K562 (cell line): ENCODE measurements around the gene EPB41L3. TPM values are rescaled to one million over a fixed set of nuclear protein-coding genes. Genes with fewer than 3 reads are reported as not detected.

ENCODE experiments used
- CBFA2T3 ChIP-seq: fragments of 450-650 bp; IDR thresholded peaks from 2 replicates; pipeline ENCODE4 v1.6.1; 2017
- CTCF ChIP-seq, 3 experiments: IDR thresholded peaks in 2 of 3; conservative IDR thresholded peaks in 1 of 3; 2 replicates each; pipeline ENCODE4 v1.5.1; 2011 to 2012; ENCODE audit warnings: low read length in 3 of 3, mild to moderate bottlenecking in 3 of 3, control low read depth in 2 of 3, improper control_type of control experiment in 1 of 3, inconsistent platforms in 1 of 3, low read depth in 1 of 3, mixed read lengths in 1 of 3, moderate library complexity in 1 of 3; ENCODE audit not compliant: insufficient read depth in 2 of 3
- DLX4 ChIP-seq: fragments of 250-450 bp; sonication (Bioruptor Pico); IDR thresholded peaks from 2 replicates; pipeline ENCODE4 v1.6.1; 2021; ENCODE audit warnings: mild to moderate bottlenecking
- FOXJ2 ChIP-seq: fragments of 200-800 bp; sonication (Bioruptor generic); IDR thresholded peaks from 2 replicates; pipeline ENCODE4 v1.6.1; 2016; ENCODE audit warnings: missing genetic modification characterization, missing compliant biosample characterization
- GTF3C2 ChIP-seq: IDR thresholded peaks from 3 replicates; pipeline ENCODE4 v1.6.1; 2011; ENCODE audit warnings: borderline replicate concordance, mild to moderate bottlenecking, moderate library complexity; ENCODE audit not compliant: insufficient read length; ENCODE audit errors: extremely low read depth
- NCOA1 ChIP-seq: fragments of 450-650 bp; IDR thresholded peaks from 2 replicates; pipeline ENCODE4 v1.6.1; 2016; ENCODE audit warnings: low read depth
- ZNF174 ChIP-seq: fragments of 250-450 bp; sonication (Bioruptor Pico); IDR thresholded peaks from 2 replicates; pipeline ENCODE4 v1.4.0; 2020; ENCODE audit warnings: mild to moderate bottlenecking
- ZNF589 ChIP-seq: fragments of 200-800 bp; sonication (Bioruptor generic); IDR thresholded peaks from 2 replicates; pipeline ENCODE4 v1.6.1; 2016; ENCODE audit warnings: low read depth, missing genetic modification characterization, missing compliant biosample characterization
- ZZZ3 ChIP-seq: fragments of 450-650 bp; IDR thresholded peaks from 2 replicates; pipeline ENCODE4 v1.6.1; 2016; ENCODE audit warnings: antibody characterized with exemption, mild to moderate bottlenecking, moderate library complexity
- polyA plus RNA-seq, 8 experiments: library from polyadenylated mRNA; depleted of rRNA in 4 of 8; stranded (reverse) in 5 of 8; unstranded in 3 of 8; fragments of >200 nt; fragmentation: Nextera tagmentation in 2 of 8; fragmentation: Illumina TruSeq in 1 of 8; extraction: Ambion mirVana in 2 of 8; extraction: Trizol in 1 of 8; gene quantifications; 2 replicates each; pipeline versions ENCODE4 v1.2.1 to v1.2.3, GENCODE V29; 2011 to 2014; ENCODE audit warnings: inconsistent platforms in 1 of 8, missing spikeins in 1 of 8
- total RNA-seq, 7 experiments: library from RNA; depleted of rRNA in 6 of 7; stranded (reverse); fragments of >200 nt in 6 of 7; fragmentation: Illumina TruSeq in 2 of 7; extraction: Trizol in 2 of 7; gene quantifications; 2 replicates each; pipeline versions ENCODE4 v1.2.1 to v1.2.3, GENCODE V29; 2011 to 2021; ENCODE audit warnings: low replicate concordance in 1 of 7

Gene EPB41L3
- total and polyA plus RNA-seq, 9 of the 15 experiments (the other 6 are each of a cell fraction or from before 2014, with no cell fraction given), result 0.44 to 0.49 TPM; not detected in 7

- no peak for TF ChIP-seq GTF3C2
- TF ChIP-seq FOXJ2 (tag), result no peak
- no peak for TF ChIP-seq CBFA2T3
- TF ChIP-seq ZZZ3, result no peak
- TF ChIP-seq NCOA1, result no peak
- no peak for TF ChIP-seq ZNF589 (CRISPR knock-in tag)
- TF ChIP-seq CTCF (IDR thresholded peaks at IDR 0.05 in 2 of 3, conservative IDR thresholded peaks at IDR 0.05 in 1 of 3; ENCODE audit: insufficient read depth in 2 of 3, low read depth in 1 of 3, low read length in 3 of 3), result no peak
- TF ChIP-seq DLX4 (CRISPR knock-in tag), result no peak
- TF ChIP-seq ZNF174 (CRISPR knock-in tag), result no peak
These were observed 11.7 kb downstream of the EPB41L3 start (continued) for GRCh38 chr18:5532066-5532465.
